Vagina (tissue), 2 donors: ENCODE measurements around the gene LARP6. TPM values are rescaled to one million over a fixed set of nuclear protein-coding genes. Genes with fewer than 3 reads are reported as not detected.
"Not testable (repeated sequence)": the region's sequence is repeated elsewhere in the genome, so short reads cannot be mapped to it uniquely, and the experiment has no call there.

ENCODE experiments used
- DNase-seq, 2 donors: peaks; one replicate each; pipeline ENCODE4 v3.0.0-alpha.2; 2017; ENCODE audit errors: extremely low spot score in 2 of 2
- H3K27ac ChIP-seq: fragments of 200-600 bp; sonication (generic); one replicate; pipeline ENCODE4 v1.5.1; 2019
- H3K27me3 ChIP-seq: fragments of 200-600 bp; sonication (generic); one replicate; pipeline ENCODE4 v1.5.1; 2019
- H3K36me3 ChIP-seq, 2 donors: fragments of 200-600 bp; sonication (generic); one replicate each; pipeline ENCODE4 v1.5.1; 2017 to 2019
- H3K4me1 ChIP-seq: fragments of 200-600 bp; sonication (generic); one replicate; pipeline ENCODE4 v1.5.1; 2019
- H3K4me3 ChIP-seq, 2 donors: fragments of 200-600 bp; sonication (generic); 1 replicate in 1 of 2; 2 replicates in 1 of 2; pipeline ENCODE4 v1.5.1; 2016 to 2019
- H3K9me3 ChIP-seq: fragments of 200-600 bp; sonication (generic); one replicate; pipeline ENCODE4 v1.5.1; 2019
- POLR2A ChIP-seq, 2 donors: fragments of 450-650 bp; IDR thresholded peaks; one replicate each; pipeline ENCODE4 v1.6.1; 2017; ENCODE audit warnings: antibody characterized with exemption in 2 of 2, mild to moderate bottlenecking in 2 of 2, moderate library complexity in 2 of 2
- POLR2AphosphoS5 ChIP-seq, 2 donors: sonication (generic); formaldehyde crosslinking; IDR thresholded peaks; one replicate each; pipeline ENCODE4 v1.9.0; 2017; ENCODE audit warnings: antibody characterized with exemption in 2 of 2, mild to moderate bottlenecking in 2 of 2, low read depth in 1 of 2; ENCODE audit not compliant: insufficient read depth in 1 of 2
- intact Hi-C: fragments of 100-400 bp; cut with DNase I; formaldehyde crosslinking; loops from one replicate; pipeline ENCODE4 v1.15.1; 2023
- total RNA-seq: library from RNA; depleted of rRNA; stranded (reverse); fragments of >200 nt; gene quantifications from one replicate; pipeline ENCODE4 v1.2.3, GENCODE V29; 2016
- TF ChIP-seq, protein P1 (sequence below), 3 experiments: fragments of 450-650 bp in 2 of 3; fragments of 200-600 bp in 1 of 3; sonication (generic) in 1 of 3; IDR thresholded peaks; one replicate each; pipeline ENCODE4 v1.5.1; 2017 to 2019; ENCODE audit warnings: antibody characterized with exemption in 3 of 3, mild to moderate bottlenecking in 2 of 3, moderate library complexity in 2 of 3

LARP6 gene
- total RNA-seq, 1 donor from 2014 or later = 50.6 TPM

DNA sequence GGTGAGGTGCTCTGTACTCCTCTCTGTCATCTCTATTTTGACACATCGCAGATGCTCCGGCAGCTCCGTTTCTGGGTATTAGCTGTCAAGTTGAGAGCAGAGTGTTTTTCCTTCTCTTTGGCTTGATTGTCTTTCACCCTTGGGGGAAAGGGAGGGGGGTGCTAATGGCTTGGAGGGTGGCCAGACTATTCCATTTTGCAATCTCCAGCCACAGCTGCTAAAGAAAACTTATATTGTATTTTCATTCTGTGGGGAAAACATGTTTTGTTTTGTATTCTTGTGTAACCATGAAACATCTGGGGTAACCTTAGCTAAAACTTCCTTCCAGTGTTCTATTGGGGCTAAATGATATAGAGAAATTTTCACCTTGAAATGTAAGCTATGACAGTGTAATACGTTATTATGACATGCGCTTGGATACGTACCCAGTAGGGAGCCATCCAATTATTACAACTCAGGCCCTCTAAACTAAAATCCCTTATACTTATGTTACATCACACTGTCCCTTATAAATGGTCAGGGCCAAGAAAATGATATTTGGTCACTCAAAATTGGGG lies 14.0 kb upstream of the LARP6 start:
- peaks cover 32% of the 10 kb centered on the region for H3K4me1 ChIP-seq
- intact Hi-C loops = no loop called here
- no peaks in the 10 kb centered on the region for H3K9me3 ChIP-seq
- H3K27ac ChIP-seq = peak overlapping the region; percentile 69
- TF ChIP-seq POLR2AphosphoS5 (IDR thresholded peaks at IDR 0.05; ENCODE audit: insufficient read depth in 1 of 2, low read depth in 1 of 2) (peak in 1 of 2 donors; percentile 50), POLR2A (IDR thresholded peaks at IDR 0.05) (no peak)
- H3K36me3 ChIP-seq = no peaks in the 10 kb centered on the region
- H3K4me3 ChIP-seq = no peak overlapping the region
- H3K27me3 ChIP-seq = no peaks in the 10 kb centered on the region
- no peak for DNase-seq

DNA sequence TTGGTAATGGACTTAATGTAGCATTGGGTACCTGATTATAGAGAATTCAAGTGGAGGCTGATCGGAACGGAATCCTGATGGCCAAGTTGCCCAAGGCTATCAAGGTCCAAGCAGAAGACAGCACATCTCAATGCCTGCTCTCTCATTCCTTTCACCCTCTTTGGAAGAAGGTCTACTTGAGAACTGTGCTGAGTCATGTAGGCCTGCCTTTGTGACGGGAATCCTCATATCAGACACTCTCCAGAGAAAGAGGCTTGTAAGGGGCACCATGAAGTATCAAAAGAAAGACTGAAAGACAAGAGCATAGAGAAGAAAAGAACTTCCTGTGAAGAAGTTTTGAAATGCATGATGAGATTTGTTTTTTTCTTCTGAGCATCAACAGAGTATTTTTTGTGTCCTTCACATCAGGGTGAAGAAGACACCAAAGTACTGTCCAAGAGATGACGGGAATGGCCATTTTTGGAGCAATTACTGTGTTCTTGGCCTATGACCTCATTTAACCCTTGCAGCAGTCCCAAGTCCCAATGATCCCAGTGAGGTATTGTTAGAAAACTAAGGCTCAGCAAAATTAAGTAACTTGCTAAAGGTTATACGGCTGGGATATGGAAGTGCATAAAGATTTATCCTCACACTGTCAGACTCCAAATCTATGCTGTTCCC lies 13.2 kb upstream of the LARP6 start:
- DNase-seq = no peak
- TF ChIP-seq, protein P1, sequence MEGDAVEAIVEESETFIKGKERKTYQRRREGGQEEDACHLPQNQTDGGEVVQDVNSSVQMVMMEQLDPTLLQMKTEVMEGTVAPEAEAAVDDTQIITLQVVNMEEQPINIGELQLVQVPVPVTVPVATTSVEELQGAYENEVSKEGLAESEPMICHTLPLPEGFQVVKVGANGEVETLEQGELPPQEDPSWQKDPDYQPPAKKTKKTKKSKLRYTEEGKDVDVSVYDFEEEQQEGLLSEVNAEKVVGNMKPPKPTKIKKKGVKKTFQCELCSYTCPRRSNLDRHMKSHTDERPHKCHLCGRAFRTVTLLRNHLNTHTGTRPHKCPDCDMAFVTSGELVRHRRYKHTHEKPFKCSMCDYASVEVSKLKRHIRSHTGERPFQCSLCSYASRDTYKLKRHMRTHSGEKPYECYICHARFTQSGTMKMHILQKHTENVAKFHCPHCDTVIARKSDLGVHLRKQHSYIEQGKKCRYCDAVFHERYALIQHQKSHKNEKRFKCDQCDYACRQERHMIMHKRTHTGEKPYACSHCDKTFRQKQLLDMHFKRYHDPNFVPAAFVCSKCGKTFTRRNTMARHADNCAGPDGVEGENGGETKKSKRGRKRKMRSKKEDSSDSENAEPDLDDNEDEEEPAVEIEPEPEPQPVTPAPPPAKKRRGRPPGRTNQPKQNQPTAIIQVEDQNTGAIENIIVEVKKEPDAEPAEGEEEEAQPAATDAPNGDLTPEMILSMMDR (IDR thresholded peaks at IDR 0.05) = no peak
- TF ChIP-seq POLR2AphosphoS5 (IDR thresholded peaks at IDR 0.05; ENCODE audit: insufficient read depth in 1 of 2, low read depth in 1 of 2) (no peak), POLR2A (IDR thresholded peaks at IDR 0.05) (no peak)
- Histone ChIP-seq H3K27ac (peak overlapping the region; percentile 25), H3K27me3 (no peaks in the 10 kb centered on the region), H3K4me3 (no peak overlapping the region), H3K36me3 (no peaks in the 10 kb centered on the region), H3K4me1 (peaks cover 32% of the 10 kb centered on the region), H3K9me3 (no peaks in the 10 kb centered on the region)
- intact Hi-C loops = no loop called here

DNA sequence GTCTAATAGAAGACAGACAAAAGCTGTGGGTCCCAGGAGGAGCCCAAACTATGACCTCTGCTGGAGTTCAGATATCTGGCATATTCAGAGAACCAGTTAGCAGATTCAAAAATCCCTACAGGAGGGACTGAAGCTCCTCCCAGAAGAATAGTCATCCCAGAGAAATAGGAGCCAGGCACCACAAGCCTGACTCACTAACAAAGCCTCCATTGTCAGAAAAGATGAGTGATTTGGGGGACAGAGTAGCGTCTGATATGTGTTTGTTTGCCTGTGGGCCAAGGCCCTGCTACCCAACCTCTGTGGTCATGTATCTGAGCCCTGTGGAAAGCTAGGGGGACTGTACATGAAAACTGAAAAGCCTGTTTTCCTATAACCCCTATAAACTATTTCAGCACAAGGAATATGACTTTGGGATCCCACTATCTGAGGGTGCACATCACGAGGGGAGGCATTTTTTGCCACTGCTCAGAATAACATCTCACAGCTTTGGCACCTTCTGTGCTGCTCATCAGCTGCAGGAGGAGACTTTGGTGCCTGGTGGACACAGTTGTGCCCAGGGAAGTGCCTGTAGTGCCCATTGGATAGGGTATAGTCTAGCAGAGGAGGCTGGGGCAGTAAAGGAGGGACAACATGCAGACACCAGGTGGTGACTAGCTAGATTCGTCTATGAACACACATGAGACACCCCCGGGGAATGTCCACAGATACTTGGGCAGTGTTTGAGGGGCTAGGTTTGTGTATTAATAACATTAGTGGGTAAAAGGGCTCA lies 9.7 kb upstream of the LARP6 start:
- DNase-seq = no peak
- Histone ChIP-seq H3K9me3 (no peaks in the 10 kb centered on the region), H3K4me3 (no peak overlapping the region), H3K36me3 (no peaks in the 10 kb centered on the region), H3K27me3 (no peaks in the 10 kb centered on the region), H3K4me1 (peaks cover 17% of the 10 kb centered on the region), H3K27ac (peak overlapping the region; percentile 28)
- TF ChIP-seq POLR2A (IDR thresholded peaks at IDR 0.05) (no peak), POLR2AphosphoS5 (IDR thresholded peaks at IDR 0.05; ENCODE audit: insufficient read depth in 1 of 2, low read depth in 1 of 2) (no peak)
- TF ChIP-seq, protein P1 (IDR thresholded peaks at IDR 0.05) = no peak
- intact Hi-C loops = no loop called here

DNA sequence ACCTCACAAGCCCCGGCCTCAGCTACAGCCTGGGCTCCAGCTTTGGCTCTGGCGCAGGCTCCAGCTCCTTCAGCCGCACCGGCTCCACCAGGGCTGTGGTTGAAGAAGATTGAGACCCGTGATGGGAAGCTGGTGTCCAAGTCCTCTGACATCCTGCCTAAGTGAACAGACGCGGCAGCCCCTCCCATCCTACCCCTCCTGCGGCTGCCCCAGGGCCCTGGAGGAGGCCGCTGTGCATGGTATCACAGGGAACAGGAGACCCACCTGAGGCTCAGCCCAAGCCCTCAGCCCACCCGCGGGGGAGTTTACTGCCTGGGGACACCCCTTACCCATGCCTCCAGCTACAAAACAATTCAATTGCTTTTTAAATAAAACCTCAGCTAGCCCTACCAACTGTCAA lies 6.0 kb upstream of the LARP6 start:
- Histone ChIP-seq H3K27ac (no peak overlapping the region), H3K4me1 (peaks cover 7% of the 10 kb centered on the region), H3K4me3 (no peak overlapping the region), H3K36me3 (no peaks in the 10 kb centered on the region), H3K9me3 (no peaks in the 10 kb centered on the region), H3K27me3 (no peaks in the 10 kb centered on the region)
- TF ChIP-seq POLR2A (IDR thresholded peaks at IDR 0.05) (no peak), POLR2AphosphoS5 (IDR thresholded peaks at IDR 0.05; ENCODE audit: insufficient read depth in 1 of 2, low read depth in 1 of 2) (no peak)
- TF ChIP-seq, protein P1 (IDR thresholded peaks at IDR 0.05) = no peak
- DNase-seq = no peak
- intact Hi-C loops = no loop called here

DNA sequence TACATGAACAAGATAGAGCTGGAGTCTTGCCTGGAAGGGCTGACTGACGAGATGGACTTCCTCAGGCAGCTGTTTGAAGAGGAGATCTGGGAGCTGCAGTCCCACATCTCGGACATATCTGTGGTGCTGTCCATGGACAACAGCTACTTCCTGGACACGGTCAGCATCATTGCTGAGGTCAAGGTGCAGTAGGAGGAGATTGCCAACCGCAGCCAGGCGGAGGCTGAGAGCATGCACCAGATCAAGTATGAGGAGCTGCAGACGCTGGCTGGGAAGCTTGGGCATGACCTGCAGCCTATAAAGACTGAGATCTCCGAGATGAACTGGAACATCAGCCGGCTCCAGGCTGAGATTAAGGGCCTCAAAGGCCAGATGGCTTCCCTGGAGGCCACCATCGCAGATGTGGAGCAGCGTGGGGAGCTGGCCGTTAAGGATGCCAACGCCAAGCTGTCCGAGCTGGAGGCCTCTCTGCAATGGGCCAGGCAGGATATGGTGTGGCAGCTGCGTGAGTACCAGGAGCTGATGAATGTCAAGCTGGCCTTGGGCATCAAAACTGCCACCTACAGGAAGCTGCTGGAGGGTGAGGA lies 5.5 kb upstream of the LARP6 start:
- no peak overlapping the region for H3K27ac ChIP-seq
- no peak overlapping the region for H3K4me3 ChIP-seq
- H3K4me1 ChIP-seq = peaks cover 11% of the 10 kb centered on the region
- no peaks in the 10 kb centered on the region for H3K27me3 ChIP-seq
- intact Hi-C loops = no loop called here
- no peaks in the 10 kb centered on the region for H3K36me3 ChIP-seq
- TF ChIP-seq POLR2AphosphoS5 (IDR thresholded peaks at IDR 0.05; ENCODE audit: insufficient read depth in 1 of 2, low read depth in 1 of 2) = no peak
- TF ChIP-seq POLR2A (IDR thresholded peaks at IDR 0.05) = no peak
- TF ChIP-seq, protein P1 (IDR thresholded peaks at IDR 0.05) = no peak
- no peak for DNase-seq
- H3K9me3 ChIP-seq = no peaks in the 10 kb centered on the region

DNA sequence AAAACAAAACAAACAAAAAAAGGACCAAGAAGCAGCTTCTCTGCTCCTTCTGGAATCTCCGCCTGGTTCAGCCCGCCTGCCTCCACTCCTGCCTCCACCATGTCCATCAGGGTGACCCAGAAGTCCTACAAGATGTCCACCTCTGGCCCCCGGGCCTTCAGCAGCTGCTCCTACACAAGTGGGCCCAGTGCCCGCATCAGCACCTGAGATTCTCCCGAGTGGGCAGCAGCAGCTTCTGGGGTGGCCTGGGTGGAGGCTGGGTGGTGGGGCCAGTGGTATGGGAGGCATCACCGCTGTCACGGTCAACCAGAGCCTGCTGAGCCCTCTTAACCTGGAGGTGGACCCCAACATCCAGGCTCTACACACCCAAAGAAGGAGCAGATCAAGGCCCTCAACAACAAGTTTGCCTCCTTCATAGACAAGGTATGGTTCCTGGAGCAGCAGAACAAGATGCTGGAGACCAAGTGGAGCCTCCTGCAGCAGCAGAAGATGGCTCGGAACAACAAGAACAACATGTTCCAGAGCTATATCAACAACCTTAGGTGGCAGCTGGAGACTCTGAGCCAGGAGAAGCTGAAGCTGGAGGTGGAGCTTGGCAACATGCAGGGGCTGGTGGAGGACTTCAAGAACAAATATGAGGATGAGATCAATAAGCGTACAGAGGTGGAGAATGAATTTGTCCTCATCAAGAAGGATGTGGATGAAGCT lies 4.8 kb upstream of the LARP6 start:
- H3K27me3 ChIP-seq, H3K9me3 ChIP-seq, H3K27ac ChIP-seq, H3K4me3 ChIP-seq, intact Hi-C loops, DNase-seq, H3K36me3 ChIP-seq: not testable (repeated sequence)
- H3K4me1 ChIP-seq = peaks cover 13% of the 10 kb centered on the region
